SU-DHL-6 (cell line): ENCODE data around the gene AFG3L2.

Source experiments
- H2AFZ ChIP-seq: fragments of 200-600 bp; sonication (generic); 2 replicates; pipeline ENCODE4 v1.6.1; 2014; ENCODE audit warnings: low read depth, mild to moderate bottlenecking, moderate library complexity, mixed read lengths, antibody characterized with exemption, low read length; ENCODE audit not compliant: severe bottlenecking
- H3F3A ChIP-seq: fragments of 200-600 bp; shearing (Covaris generic); 2 replicates; pipeline ENCODE4 v1.6.0; 2016; ENCODE audit warnings: antibody characterized with exemption, mild to moderate bottlenecking; ENCODE audit not compliant: insufficient read depth
- H3K27ac ChIP-seq: fragments of 200-600 bp; sonication (generic); 2 replicates; pipeline ENCODE4 v1.5.1; 2016; ENCODE audit warnings: low read depth, mild to moderate bottlenecking, low read length, moderate library complexity, mixed read lengths
- H3K27me3 ChIP-seq: fragments of 200-600 bp; sonication (generic), shearing (Covaris generic); 2 replicates; pipeline ENCODE4 v1.6.0; 2014; ENCODE audit warnings: mild to moderate bottlenecking, low read length
- H3K36me3 ChIP-seq: fragments of 200-600 bp; sonication (generic); 2 replicates; pipeline ENCODE4 v1.6.1; 2014; ENCODE audit warnings: mild to moderate bottlenecking, low read length, mixed read lengths
- H3K4me2 ChIP-seq: fragments of 300-600, 200-600 bp; shearing (Covaris generic), sonication (generic); 2 replicates; pipeline ENCODE4 v1.6.0; 2014; ENCODE audit warnings: low read length, low read depth, mild to moderate bottlenecking; ENCODE audit not compliant: poor library complexity, severe bottlenecking
- H3K4me3 ChIP-seq: fragments of 200-600 bp; sonication (generic); 2 replicates; pipeline ENCODE4 v1.5.1; 2014; ENCODE audit warnings: antibody characterized with exemption, low read length, mild to moderate bottlenecking, mixed read lengths; ENCODE audit not compliant: insufficient read depth, poor library complexity, severe bottlenecking
- H3K79me2 ChIP-seq: fragments of 200-600 bp; sonication (generic); 2 replicates; pipeline ENCODE4 v1.6.1; 2014; ENCODE audit warnings: mild to moderate bottlenecking, low read length, moderate library complexity; ENCODE audit not compliant: insufficient read depth
- H3K9ac ChIP-seq: fragments of 200-600 bp; sonication (generic); 2 replicates; pipeline ENCODE4 v1.7.0; 2014; ENCODE audit warnings: mild to moderate bottlenecking, low read length
- H3K9me2 ChIP-seq: fragments of 200-600 bp; sonication (generic); replicated peaks from 2 replicates; pipeline ENCODE4 v1.6.1; 2014; ENCODE audit warnings: low read length; ENCODE audit not compliant: insufficient read depth
- H3K9me3 ChIP-seq: fragments of 200-600 bp; sonication (generic); 2 replicates; pipeline ENCODE4 v1.6.1; 2014; ENCODE audit warnings: low read length, mixed read lengths; ENCODE audit not compliant: insufficient read depth
- H4K20me1 ChIP-seq: fragments of 200-600 bp; sonication (generic); 2 replicates; pipeline ENCODE4 v1.6.1; 2014; ENCODE audit warnings: low read depth, mild to moderate bottlenecking, antibody characterized with exemption, low read length, moderate library complexity, mixed read lengths
- EZH2phosphoT487 ChIP-seq: fragments of 200-600 bp; sonication (generic), shearing (Covaris generic); conservative IDR thresholded peaks from 2 replicates; pipeline ENCODE4 v1.6.1; 2018; ENCODE audit warnings: mild to moderate bottlenecking, antibody characterized with exemption, low read length, moderate library complexity, mixed read lengths
- TF ChIP-seq, protein P1 (sequence below): fragments of 200-600 bp; sonication (generic); IDR thresholded peaks from one replicate; pipeline ENCODE4 v1.5.1; 2017; ENCODE audit warnings: antibody characterized with exemption, mild to moderate bottlenecking, low read length, moderate library complexity; ENCODE audit not compliant: insufficient read depth, poor library complexity, severe bottlenecking

The AFG3L2 gene

DNA sequence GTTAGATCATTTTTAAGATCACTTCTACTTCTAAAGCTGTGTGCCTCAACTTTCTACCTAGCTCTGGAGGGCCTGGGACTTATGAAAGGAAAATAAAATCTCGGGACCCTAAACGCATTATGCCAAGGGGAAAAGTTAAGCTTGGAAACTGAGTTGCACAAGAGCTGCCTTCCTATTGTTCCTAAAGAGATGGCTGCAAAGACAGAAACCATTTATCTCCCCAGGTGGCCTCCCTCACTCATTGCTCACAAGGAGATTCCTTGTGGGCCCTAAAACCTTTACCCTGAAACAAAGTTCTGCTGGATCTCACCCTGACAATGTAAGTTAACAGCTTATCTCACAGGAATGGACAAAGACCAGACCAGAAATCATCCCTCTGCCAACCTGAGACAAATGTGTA lies 42.2 kb downstream of the AFG3L2 start:
- Histone ChIP-seq H3F3A (no peaks in the 10 kb centered on the region), H3K9me2 (no peaks in the 10 kb centered on the region), H3K9me3 (no peaks in the 10 kb centered on the region), H3K36me3 (0 out of 2 replicates have a peak, but pooled peaks cover 3% of the 10 kb centered on the region), H4K20me1 (no peaks in the 10 kb centered on the region), H2AFZ (no peak overlapping the region), H3K9ac (no peak overlapping the region), H3K4me2 (no peak overlapping the region), H3K27ac (no peak overlapping the region), H3K4me3 (no peak overlapping the region), H3K27me3 (no peaks in the 10 kb centered on the region), H3K79me2 (no peaks in the 10 kb centered on the region)
- TF ChIP-seq EZH2phosphoT487 = no peak
- TF ChIP-seq, protein P1, sequence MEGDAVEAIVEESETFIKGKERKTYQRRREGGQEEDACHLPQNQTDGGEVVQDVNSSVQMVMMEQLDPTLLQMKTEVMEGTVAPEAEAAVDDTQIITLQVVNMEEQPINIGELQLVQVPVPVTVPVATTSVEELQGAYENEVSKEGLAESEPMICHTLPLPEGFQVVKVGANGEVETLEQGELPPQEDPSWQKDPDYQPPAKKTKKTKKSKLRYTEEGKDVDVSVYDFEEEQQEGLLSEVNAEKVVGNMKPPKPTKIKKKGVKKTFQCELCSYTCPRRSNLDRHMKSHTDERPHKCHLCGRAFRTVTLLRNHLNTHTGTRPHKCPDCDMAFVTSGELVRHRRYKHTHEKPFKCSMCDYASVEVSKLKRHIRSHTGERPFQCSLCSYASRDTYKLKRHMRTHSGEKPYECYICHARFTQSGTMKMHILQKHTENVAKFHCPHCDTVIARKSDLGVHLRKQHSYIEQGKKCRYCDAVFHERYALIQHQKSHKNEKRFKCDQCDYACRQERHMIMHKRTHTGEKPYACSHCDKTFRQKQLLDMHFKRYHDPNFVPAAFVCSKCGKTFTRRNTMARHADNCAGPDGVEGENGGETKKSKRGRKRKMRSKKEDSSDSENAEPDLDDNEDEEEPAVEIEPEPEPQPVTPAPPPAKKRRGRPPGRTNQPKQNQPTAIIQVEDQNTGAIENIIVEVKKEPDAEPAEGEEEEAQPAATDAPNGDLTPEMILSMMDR = no peak

DNA sequence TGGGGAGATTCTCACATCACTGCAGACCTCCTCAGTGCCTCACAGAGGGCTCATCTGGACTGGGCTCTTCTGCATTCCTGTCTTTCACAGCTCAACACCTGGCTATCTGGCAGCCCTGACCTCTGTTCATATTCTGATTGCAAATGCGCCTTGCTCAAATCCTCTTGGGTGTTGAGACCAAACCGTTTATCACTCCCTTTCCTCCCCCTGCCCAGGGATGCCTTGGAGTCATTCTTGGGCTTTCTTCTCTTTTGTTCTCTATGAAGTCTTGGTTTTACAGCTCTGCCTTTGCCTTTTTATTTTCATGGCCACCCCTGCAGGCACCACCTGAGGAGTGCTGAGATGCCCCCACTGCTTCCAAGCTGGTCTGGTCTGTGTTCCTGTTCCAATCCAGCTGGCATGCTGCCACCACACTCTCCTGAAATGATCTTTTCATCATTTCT lies 42.6 kb downstream of the AFG3L2 start:
- no peaks in the 10 kb centered on the region for H3K79me2 ChIP-seq
- H3K4me2 ChIP-seq = no peak overlapping the region
- H2AFZ ChIP-seq = no peak overlapping the region
- H3K27me3 ChIP-seq = no peaks in the 10 kb centered on the region
- no peak overlapping the region for H3K4me3 ChIP-seq
- no peaks in the 10 kb centered on the region for H3K9me3 ChIP-seq
- H3K9ac ChIP-seq = no peak overlapping the region
- H3K9me2 ChIP-seq = no peaks in the 10 kb centered on the region
- TF ChIP-seq, protein P1 = no peak
- no peak for TF ChIP-seq EZH2phosphoT487
- H3K36me3 ChIP-seq = 0 out of 2 replicates have a peak, but pooled peaks cover 3% of the 10 kb centered on the region
- H3F3A ChIP-seq = no peaks in the 10 kb centered on the region
- H3K27ac ChIP-seq = no peak overlapping the region
- H4K20me1 ChIP-seq = no peaks in the 10 kb centered on the region

DNA sequence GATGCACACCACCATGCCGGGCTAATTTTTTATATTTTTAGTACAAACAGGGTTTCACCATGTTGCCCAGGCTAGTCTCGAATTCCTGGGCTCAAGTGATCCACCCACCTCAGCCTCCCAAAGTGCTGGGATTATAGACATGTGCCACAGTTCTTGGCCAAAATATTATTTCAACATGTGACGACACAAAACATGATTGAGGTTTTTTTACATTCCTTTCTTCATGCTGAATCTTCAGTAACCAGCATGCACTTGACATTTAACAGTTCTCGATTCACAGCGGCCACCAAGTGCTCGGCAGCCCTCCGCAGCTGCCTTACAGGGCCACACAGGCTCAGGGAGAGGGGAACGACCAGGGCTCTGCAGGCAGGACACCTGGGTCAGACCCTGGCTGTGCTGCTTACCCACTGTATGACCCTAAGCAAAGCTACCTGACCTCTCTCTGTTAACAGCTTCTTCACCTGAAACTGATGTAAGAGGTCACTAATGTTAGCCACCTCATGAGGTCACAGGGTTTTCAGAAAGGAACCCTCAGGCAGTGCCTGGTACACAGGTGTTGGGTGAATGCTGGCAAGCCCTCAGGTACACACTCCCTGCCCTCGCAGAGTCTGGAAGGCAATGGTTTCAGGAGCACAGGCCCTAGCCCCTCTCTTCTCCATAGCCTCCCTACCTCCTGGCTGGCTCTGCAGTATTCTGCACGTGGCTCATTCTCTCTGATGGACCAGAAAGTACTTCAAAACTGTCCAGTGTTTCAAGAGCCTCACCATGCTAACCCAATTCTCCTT lies 43.3 kb downstream of the AFG3L2 start:
- TF ChIP-seq, protein P1 = no peak
- no peak for TF ChIP-seq EZH2phosphoT487
- Histone ChIP-seq H4K20me1 (no peaks in the 10 kb centered on the region), H3K36me3 (0 out of 2 replicates have a peak, but pooled peaks cover 3% of the 10 kb centered on the region), H3K9me2 (no peaks in the 10 kb centered on the region), H3K4me3 (no peak overlapping the region), H3K9me3 (no peaks in the 10 kb centered on the region), H3K79me2 (no peaks in the 10 kb centered on the region), H3K4me2 (no peak overlapping the region), H3F3A (no peaks in the 10 kb centered on the region), H3K9ac (no peak overlapping the region), H3K27me3 (no peaks in the 10 kb centered on the region), H3K27ac (no peak overlapping the region), H2AFZ (no peak overlapping the region)
